ENCODE data around the gene MLX. TPM values are rescaled to one million over a fixed set of nuclear protein-coding genes. Genes with fewer than 3 reads are reported as not detected.
A peak's percentile ranks its signal among the peaks of the same experiment; 100 is the strongest.

The MLX gene
- total RNA-seq, 1 donor from 2014 or later, result 61.3 TPM

DNA sequence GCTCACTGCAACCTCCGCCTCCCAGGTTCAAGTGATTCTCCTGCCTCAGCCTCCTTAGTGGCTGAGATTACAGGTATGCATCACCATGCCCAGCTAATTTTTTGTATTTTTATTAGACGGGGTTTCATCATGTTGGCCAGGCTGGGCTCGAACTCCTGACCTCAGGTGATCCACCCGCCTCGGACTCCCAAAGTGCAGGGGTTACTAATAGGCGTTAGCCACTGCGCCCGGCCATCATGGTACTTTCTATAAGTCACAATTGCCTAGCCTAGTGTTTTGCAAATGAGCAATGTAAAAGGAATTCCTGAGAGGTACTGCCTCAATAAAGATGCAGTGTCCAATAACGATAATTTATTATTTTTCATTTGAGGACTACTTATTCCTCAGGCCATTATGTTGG lies 24.5 kb downstream of the MLX start:
- TF ChIP-seq CTCF (IDR thresholded peaks at IDR 0.05), result no peak
- H3K27me3 ChIP-seq, result no peaks in the 10 kb centered on the region
- no peak for ATAC-seq
- no peak overlapping the region for H3K4me3 ChIP-seq
- no peak overlapping the region for H3K27ac ChIP-seq
- DNase-seq, result peak; percentile 13
- H3K4me1 ChIP-seq, result peaks cover 5% of the 10 kb centered on the region
- peaks cover 72% of the 10 kb centered on the region for H3K36me3 ChIP-seq
- no peaks in the 10 kb centered on the region for H3K9me3 ChIP-seq
- intact Hi-C loops (cut with DNase I), result no loop called here

DNA sequence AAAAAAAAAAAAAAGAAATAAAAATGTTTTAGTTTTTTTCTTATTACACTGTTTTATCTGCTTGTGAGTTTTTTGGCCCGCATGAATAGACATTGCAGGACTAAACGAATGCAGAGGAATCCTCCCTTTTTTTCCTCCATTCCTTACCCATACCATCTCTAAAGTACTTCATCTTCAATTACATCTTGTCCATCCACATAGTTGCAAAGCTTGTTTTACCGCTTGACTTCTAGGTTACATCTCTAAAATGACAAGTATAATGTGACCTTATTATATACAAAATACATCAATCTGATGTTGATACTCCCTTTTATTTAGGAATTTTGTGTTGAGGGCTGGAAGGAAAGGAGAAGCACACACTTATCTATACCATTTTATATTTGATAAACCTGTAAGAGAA lies 29.5 kb downstream of the MLX start:
- TF ChIP-seq CTCF (IDR thresholded peaks at IDR 0.05), result no peak
- Histone ChIP-seq H3K27ac (no peak overlapping the region), H3K9me3 (no peaks in the 10 kb centered on the region), H3K36me3 (peaks cover 23% of the 10 kb centered on the region), H3K4me1 (peaks cover 12% of the 10 kb centered on the region), H3K27me3 (no peaks in the 10 kb centered on the region), H3K4me3 (no peak overlapping the region)
- intact Hi-C loops (cut with DNase I), result no loop called here
- DNase-seq (no peak), ATAC-seq (no peak)

GRCh38 chr17:42598905-42599304 lies 32.0 kb downstream of the MLX start:
- peak; percentile 57 for DNase-seq
- no peak overlapping the region for H3K27ac ChIP-seq
- H3K4me3 ChIP-seq, result no peak overlapping the region
- no peak for TF ChIP-seq CTCF (IDR thresholded peaks at IDR 0.05)
- intact Hi-C loops (cut with DNase I), result no loop called here
- peaks cover 12% of the 10 kb centered on the region for H3K4me1 ChIP-seq
- H3K9me3 ChIP-seq, result no peaks in the 10 kb centered on the region
- peaks cover 12% of the 10 kb centered on the region for H3K36me3 ChIP-seq
- no peaks in the 10 kb centered on the region for H3K27me3 ChIP-seq
- peak; percentile 81 for ATAC-seq

DNA sequence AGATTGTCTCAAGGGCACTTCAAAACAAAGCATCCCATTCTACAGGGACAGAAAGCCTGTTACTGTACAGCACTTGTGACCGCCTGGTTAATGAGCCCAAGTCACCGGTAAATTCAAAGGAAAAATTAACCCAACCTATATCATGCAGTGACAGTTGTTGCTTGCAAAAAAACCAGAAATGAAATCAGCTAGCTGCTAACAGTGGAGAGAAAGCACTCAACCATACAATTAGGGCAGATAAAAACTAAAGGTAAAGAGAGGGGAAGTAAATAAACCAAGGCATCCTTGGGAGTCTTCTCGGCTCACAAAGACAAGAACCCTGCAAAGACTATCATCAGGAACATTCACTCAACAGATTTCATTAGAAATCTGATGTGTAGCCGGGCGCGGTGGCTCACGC lies 36.4 kb downstream of the MLX start:
- intact Hi-C loops (cut with DNase I), result no loop called here
- H3K9me3 ChIP-seq, result no peaks in the 10 kb centered on the region
- no peak overlapping the region for H3K27ac ChIP-seq
- no peak for ATAC-seq
- peaks cover 5% of the 10 kb centered on the region for H3K36me3 ChIP-seq
- no peaks in the 10 kb centered on the region for H3K27me3 ChIP-seq
- no peak for DNase-seq
- H3K4me3 ChIP-seq, result no peak overlapping the region
- H3K4me1 ChIP-seq, result peaks cover 37% of the 10 kb centered on the region
- no peak for TF ChIP-seq CTCF (IDR thresholded peaks at IDR 0.05)

DNA sequence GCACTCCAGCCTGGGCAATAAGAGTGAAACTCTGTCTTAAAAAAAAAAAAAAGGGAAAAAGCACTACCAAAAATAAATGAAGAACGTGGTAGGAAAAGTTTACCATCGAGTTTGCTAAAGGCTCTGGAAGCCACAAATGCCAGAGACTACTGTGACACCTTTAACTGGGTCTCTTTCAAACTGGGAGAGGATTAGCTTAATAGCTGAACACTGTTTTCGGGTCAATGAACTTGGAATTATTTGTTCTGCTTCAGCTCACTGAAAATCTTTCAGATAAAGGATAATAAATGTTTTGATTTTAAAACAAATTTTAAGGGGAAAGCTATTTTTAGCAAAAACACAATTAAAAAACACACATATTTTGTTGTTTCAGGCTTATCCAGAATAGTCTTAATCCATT lies 40.9 kb downstream of the MLX start:
- Histone ChIP-seq H3K27ac (no peak overlapping the region), H3K27me3 (no peaks in the 10 kb centered on the region), H3K4me3 (peak overlapping the region; percentile 94), H3K36me3 (peaks cover 17% of the 10 kb centered on the region), H3K9me3 (no peaks in the 10 kb centered on the region), H3K4me1 (peaks cover 33% of the 10 kb centered on the region)
- DNase-seq (no peak), ATAC-seq (no peak)
- intact Hi-C loops (cut with DNase I), result no loop called here
- no peak for TF ChIP-seq CTCF (IDR thresholded peaks at IDR 0.05)
